ENCODE results near the gene CCNDBP1. TPM values are rescaled to one million over a fixed set of nuclear protein-coding genes. Genes with fewer than 3 reads are reported as not detected.

CCNDBP1 gene
- total RNA-seq, 1 experiment from 2014 or later = 39.8 TPM

DNA sequence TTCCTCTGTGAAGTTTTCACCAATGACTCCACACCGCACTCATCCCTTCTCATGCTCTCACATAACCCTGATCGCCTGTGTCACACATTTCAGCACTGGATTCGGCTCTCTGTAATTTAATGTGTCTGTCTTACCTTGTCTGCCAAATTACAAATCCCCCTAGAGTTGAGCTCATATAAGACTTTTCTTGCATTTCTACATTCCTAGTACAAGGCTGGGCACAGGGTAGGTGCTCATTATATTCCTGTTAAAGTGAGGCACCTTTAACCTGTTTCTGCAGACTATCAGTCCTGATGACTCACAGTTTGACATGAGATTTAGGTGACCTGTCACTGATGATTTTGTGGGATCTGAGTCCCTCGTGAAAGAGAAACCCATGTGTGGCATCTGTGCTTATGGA, 58.9 kb downstream of the CCNDBP1 start:
- no peak overlapping the region for H3K4me3 ChIP-seq (replicated peaks in 1 of 2; ENCODE audit: low read depth in 1 of 2, low read length in 2 of 2)
- ChIA-PET RAD21 (ENCODE audit: low non-redundant PET in 1 of 2, low total read pairs in 2 of 2, uncharacterized antibody in 2 of 2, unreplicated experiment in 2 of 2) (no interaction called here), CTCF (interaction anchor here (1.0 kb wide), 1 partner anchor 19 kb away, joined by 3 read pairs; no protein-coding TSS in a partner anchor), POLR2A (no interaction called here)
- no peaks in the 10 kb centered on the region for H3K9me2 ChIP-seq (ENCODE audit: insufficient read depth)
- no peaks in the 10 kb centered on the region for H3K4me1 ChIP-seq (ENCODE audit: control insufficient read depth in 1 of 2, insufficient read depth in 2 of 2, low read length in 2 of 2)
- DNase-seq (ENCODE audit: low read depth, low spot score) (no peak), ATAC-seq (no peak)
- TF ChIP-seq SP1 (IDR thresholded peaks at IDR 0.05; ENCODE audit: low read depth) (no peak), POLR2A (IDR thresholded peaks at IDR 0.05; ENCODE audit: borderline replicate concordance, extremely low read depth, insufficient read depth, insufficient read length) (no peak), EZH2phosphoT487 (IDR thresholded peaks at IDR 0.05; ENCODE audit: borderline replicate concordance) (no peak), SRF (IDR thresholded peaks at IDR 0.05; ENCODE audit: low read depth) (no peak), RAD21 (IDR thresholded peaks at IDR 0.05; ENCODE audit: low read depth) (no peak), EZH2 (IDR thresholded peaks at IDR 0.05) (no peak), EGR1 (IDR thresholded peaks at IDR 0.05; ENCODE audit: low read depth) (no peak), CBX3 (IDR thresholded peaks at IDR 0.05; ENCODE audit: low read depth) (no peak), ATF3 (IDR thresholded peaks at IDR 0.05) (no peak), YY1 (IDR thresholded peaks at IDR 0.05; ENCODE audit: extremely low read depth, insufficient replicate concordance, low read depth, low read length) (no peak)
- TF ChIP-seq, protein P1, sequence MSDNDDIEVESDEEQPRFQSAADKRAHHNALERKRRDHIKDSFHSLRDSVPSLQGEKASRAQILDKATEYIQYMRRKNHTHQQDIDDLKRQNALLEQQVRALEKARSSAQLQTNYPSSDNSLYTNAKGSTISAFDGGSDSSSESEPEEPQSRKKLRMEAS (IDR thresholded peaks at IDR 0.05) = no peak
- TF ChIP-seq, protein P2, sequence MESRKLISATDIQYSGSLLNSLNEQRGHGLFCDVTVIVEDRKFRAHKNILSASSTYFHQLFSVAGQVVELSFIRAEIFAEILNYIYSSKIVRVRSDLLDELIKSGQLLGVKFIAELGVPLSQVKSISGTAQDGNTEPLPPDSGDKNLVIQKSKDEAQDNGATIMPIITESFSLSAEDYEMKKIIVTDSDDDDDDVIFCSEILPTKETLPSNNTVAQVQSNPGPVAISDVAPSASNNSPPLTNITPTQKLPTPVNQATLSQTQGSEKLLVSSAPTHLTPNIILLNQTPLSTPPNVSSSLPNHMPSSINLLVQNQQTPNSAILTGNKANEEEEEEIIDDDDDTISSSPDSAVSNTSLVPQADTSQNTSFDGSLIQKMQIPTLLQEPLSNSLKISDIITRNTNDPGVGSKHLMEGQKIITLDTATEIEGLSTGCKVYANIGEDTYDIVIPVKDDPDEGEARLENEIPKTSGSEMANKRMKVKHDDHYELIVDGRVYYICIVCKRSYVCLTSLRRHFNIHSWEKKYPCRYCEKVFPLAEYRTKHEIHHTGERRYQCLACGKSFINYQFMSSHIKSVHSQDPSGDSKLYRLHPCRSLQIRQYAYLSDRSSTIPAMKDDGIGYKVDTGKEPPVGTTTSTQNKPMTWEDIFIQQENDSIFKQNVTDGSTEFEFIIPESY (IDR thresholded peaks at IDR 0.05; ENCODE audit: extremely low read depth, insufficient replicate concordance, low read length) = no peak
- no peaks in the 10 kb centered on the region for H3K79me2 ChIP-seq (ENCODE audit: insufficient read depth, low read length)
- intact Hi-C loops (cut with micrococcal nuclease) = no loop called here
- no peaks in the 10 kb centered on the region for H3K27me3 ChIP-seq (ENCODE audit: insufficient read depth, low read length)
- H2AFZ ChIP-seq (ENCODE audit: low read depth, low read length, poor library complexity, severe bottlenecking) = no peak overlapping the region
- BruUV-seq (replicated peaks) = no TSS peak
- H3K9ac ChIP-seq (ENCODE audit: low read length) = no peak overlapping the region
- H3K4me2 ChIP-seq (ENCODE audit: low read length) = no peak overlapping the region
- no peak overlapping the region for H3K27ac ChIP-seq (ENCODE audit: low read depth, low read length)
- no peaks in the 10 kb centered on the region for H3K9me3 ChIP-seq (ENCODE audit: control insufficient read depth in 1 of 2, insufficient read depth in 1 of 2, low read depth in 1 of 2, low read length in 2 of 2)
- no peaks in the 10 kb centered on the region for H4K20me1 ChIP-seq (ENCODE audit: insufficient read depth)
- no peaks in the 10 kb centered on the region for H3K36me3 ChIP-seq (ENCODE audit: control insufficient read depth in 1 of 2, insufficient read depth in 2 of 2, low read length in 2 of 2)
